ENCODE measurements around the gene CCL27.
A peak's percentile ranks its signal among the peaks of the same experiment; 100 is the strongest.

Gene CCL27

GRCh38 chr9:34627716-34628655 lies 34.5 kb downstream of the CCL27 start:
- DNase-seq (ENCODE audit: low read depth in 2 of 2): no peak

GRCh38 chr9:34625186-34625486 lies 37.3 kb downstream of the CCL27 start:
- no peak for DNase-seq (ENCODE audit: low read depth in 2 of 2)

GRCh38 chr9:34624475-34625185 lies 37.8 kb downstream of the CCL27 start:
- DNase-seq (ENCODE audit: low read depth in 2 of 2): no peak

GRCh38 chr9:34623374-34624235 lies 38.9 kb downstream of the CCL27 start:
- DNase-seq (ENCODE audit: low read depth in 2 of 2): no peak

GRCh38 chr9:34620061-34620994 lies 42.1 kb downstream of the CCL27 start, which contains the start of gene DCTN3:
DCTN3 (minus strand) TSS chr9:34620495; CDS start chr9:34620464, 31 bp downstream.
- DNase-seq (ENCODE audit: low read depth in 2 of 2): peak; percentile 55 to 68

- no peak for DNase-seq (ENCODE audit: low read depth in 2 of 2)
Measured at GRCh38 chr9:34615132-34615531, 47.3 kb downstream of the CCL27 start.

GRCh38 chr9:34612788-34613390 lies 49.6 kb downstream of the CCL27 start:
- DNase-seq (ENCODE audit: low read depth in 2 of 2): peak; percentile 34 to 44

Data from stimulated activated CD4-positive, alpha-beta T cell treated with anti-CD3 and anti-CD28 coated beads, Interleukin-1b, Interleukin-23, amount 100 ng/mL, for 1 hour (primary cell).